Measurements from ENCODE around the gene FUBP1. TPM values are rescaled to one million over a fixed set of nuclear protein-coding genes. Genes with fewer than 3 reads are reported as not detected.

The FUBP1 gene
- total and polyA plus RNA-seq, 2 of the 13 experiments (the other 11 are each of a cell fraction or from before 2014, with no cell fraction given): 98.1 to 166 TPM

DNA sequence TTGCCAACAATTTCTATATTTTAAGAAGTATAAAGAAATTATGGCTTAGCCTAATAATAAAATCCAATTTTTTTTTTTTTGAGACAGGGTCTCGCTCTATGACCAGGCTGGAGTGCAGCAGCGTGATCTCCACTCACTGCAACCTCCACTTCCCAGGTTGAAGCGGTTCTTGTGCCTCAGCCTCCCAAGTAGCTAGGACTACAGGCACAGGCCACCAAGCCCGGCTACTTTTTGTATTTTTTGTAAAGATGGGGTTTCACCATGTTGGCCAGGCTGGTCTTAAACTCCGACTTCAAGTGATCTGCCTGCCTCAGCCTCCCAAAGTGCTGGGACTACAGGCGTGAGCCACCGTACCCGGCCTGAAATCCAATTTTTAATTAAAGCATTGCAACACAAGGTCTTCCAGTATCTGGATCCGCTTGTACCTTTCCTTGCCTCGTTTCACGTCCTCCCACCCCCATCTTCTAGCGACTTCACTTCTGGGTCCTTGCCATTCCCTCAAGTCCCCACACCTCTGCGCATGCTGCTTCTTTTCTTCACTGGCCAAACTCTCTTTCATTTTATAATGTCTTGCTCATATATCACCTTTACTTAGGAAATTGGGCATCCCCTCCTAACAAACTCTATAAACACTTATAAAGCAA, 2.3 kb downstream of the FUBP1 start:
- Histone ChIP-seq H4K20me1 (ENCODE audit: insufficient read depth, low read length) (peaks cover 66% of the 10 kb centered on the region), H3K9me3 (ENCODE audit: low read length) (no peaks in the 10 kb centered on the region), H3K4me3 (replicated peaks in 1 of 3; ENCODE audit: insufficient read depth in 1 of 3, low read depth in 2 of 3, low read length in 3 of 3) (peak overlapping the region; percentile 79 to 100 (median 90)), H3K4me2 (ENCODE audit: low read depth, low read length) (peak overlapping the region; percentile 90), H3K4me1 (ENCODE audit: insufficient read depth, low read length) (peaks cover 58% of the 10 kb centered on the region), H3K27me3 (ENCODE audit: control insufficient read depth in 1 of 2, insufficient read depth in 2 of 2, low read length in 2 of 2) (no peaks in the 10 kb centered on the region; a peak in 1 of 5 replicates), H3K9ac (ENCODE audit: insufficient read depth, low read depth, low read length) (peak overlapping the region; percentile 100), H3K36me3 (replicated peaks in 1 of 2; ENCODE audit: control insufficient read depth in 1 of 2, insufficient read depth in 2 of 2, low read length in 2 of 2) (peaks cover 4 to 10% of the 10 kb centered on the region in 2 experiments), H2AFZ (ENCODE audit: low read length) (no peak overlapping the region), H3K79me2 (ENCODE audit: insufficient read depth, low read length) (peaks cover 93% of the 10 kb centered on the region), H3K27ac (ENCODE audit: extremely low read length, insufficient read depth, low read length) (peak overlapping the region; percentile 99)
- no peak for DNase-seq (ENCODE audit: low spot score)
- intact Hi-C loops (cut with micrococcal nuclease; ENCODE audit: unreplicated experiment): no loop called here
- TF ChIP-seq PAF1 (CRISPR knock-in tag; IDR thresholded peaks at IDR 0.05): no peak
- TF ChIP-seq ZEB1 (IDR thresholded peaks at IDR 0.05; ENCODE audit: insufficient replicate concordance, low read depth): no peak
- no peak for TF ChIP-seq HNRNPLL (IDR thresholded peaks at IDR 0.05; ENCODE audit: low read depth, low read length, poor library complexity, severe bottlenecking)
- peak; percentile 29; the same call in 1 of the 2 replicates for TF ChIP-seq TOPORS (CRISPR knock-in tag; IDR thresholded peaks at IDR 0.05)
- TF ChIP-seq ZNF841 (CRISPR knock-in tag; IDR thresholded peaks at IDR 0.05; ENCODE audit: borderline replicate concordance): no peak
- TF ChIP-seq NCOR1 (IDR thresholded peaks at IDR 0.05; ENCODE audit: borderline replicate concordance, low read length): no peak
- TF ChIP-seq KAT7 (CRISPR knock-in tag; IDR thresholded peaks at IDR 0.05; ENCODE audit: borderline replicate concordance): peak; percentile 67; the same call in 1 of the 2 replicates
- TF ChIP-seq, protein P1, sequence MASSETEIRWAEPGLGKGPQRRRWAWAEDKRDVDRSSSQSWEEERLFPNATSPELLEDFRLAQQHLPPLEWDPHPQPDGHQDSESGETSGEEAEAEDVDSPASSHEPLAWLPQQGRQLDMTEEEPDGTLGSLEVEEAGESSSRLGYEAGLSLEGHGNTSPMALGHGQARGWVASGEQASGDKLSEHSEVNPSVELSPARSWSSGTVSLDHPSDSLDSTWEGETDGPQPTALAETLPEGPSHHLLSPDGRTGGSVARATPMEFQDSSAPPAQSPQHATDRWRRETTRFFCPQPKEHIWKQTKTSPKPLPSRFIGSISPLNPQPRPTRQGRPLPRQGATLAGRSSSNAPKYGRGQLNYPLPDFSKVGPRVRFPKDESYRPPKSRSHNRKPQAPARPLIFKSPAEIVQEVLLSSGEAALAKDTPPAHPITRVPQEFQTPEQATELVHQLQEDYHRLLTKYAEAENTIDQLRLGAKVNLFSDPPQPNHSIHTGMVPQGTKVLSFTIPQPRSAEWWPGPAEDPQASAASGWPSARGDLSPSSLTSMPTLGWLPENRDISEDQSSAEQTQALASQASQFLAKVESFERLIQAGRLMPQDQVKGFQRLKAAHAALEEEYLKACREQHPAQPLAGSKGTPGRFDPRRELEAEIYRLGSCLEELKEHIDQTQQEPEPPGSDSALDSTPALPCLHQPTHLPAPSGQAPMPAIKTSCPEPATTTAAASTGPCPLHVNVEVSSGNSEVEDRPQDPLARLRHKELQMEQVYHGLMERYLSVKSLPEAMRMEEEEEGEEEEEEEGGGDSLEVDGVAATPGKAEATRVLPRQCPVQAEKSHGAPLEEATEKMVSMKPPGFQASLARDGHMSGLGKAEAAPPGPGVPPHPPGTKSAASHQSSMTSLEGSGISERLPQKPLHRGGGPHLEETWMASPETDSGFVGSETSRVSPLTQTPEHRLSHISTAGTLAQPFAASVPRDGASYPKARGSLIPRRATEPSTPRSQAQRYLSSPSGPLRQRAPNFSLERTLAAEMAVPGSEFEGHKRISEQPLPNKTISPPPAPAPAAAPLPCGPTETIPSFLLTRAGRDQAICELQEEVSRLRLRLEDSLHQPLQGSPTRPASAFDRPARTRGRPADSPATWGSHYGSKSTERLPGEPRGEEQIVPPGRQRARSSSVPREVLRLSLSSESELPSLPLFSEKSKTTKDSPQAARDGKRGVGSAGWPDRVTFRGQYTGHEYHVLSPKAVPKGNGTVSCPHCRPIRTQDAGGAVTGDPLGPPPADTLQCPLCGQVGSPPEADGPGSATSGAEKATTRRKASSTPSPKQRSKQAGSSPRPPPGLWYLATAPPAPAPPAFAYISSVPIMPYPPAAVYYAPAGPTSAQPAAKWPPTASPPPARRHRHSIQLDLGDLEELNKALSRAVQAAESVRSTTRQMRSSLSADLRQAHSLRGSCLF (CRISPR knock-in tag; IDR thresholded peaks at IDR 0.05; ENCODE audit: borderline replicate concordance): no peak
- no peak for TF ChIP-seq ZNF772 (CRISPR knock-in tag; IDR thresholded peaks at IDR 0.05)
- no peak for TF ChIP-seq HNF4A (CRISPR knock-in tag; IDR thresholded peaks at IDR 0.05)
- TF ChIP-seq TEAD3 (CRISPR knock-in tag; optimal IDR thresholded peaks at IDR 0.05; ENCODE audit: borderline replicate concordance): no peak
- TF ChIP-seq MEIS1 (CRISPR knock-in tag; IDR thresholded peaks at IDR 0.05; ENCODE audit: borderline replicate concordance): no peak
- peak; percentile 47 for TF ChIP-seq RBM22 (optimal IDR thresholded peaks at IDR 0.05; ENCODE audit: low read length)
- no peak for ATAC-seq
- BruUV-seq (replicated peaks): no TSS peak
- CTCF ChIA-PET (ENCODE audit: low intra/inter-chr PET ratio, low total read pairs): interaction anchor here (1.7 kb wide), 1 partner anchor 138 kb away, joined by 7 read pairs; no protein-coding TSS in a partner anchor
- 30% methylated on average over 13 of the region's 13 CpGs for WGBS (ENCODE audit: low lambda C conversion rate)
- POLR2A ChIA-PET: interaction anchor here (0.6 to 2.6 kb wide), 3 partner anchors 28 to 68 kb away, joined by 4 to 14 read pairs (median 4); partner anchors contain the start of gene DNAJB4
- in situ Hi-C loops (cut with HindIII; ENCODE audit: extremely low pct_ligation_motif_present, low pct_unique_long_range_greater_than_20kb): loop anchor here (10.0 kb wide), 1 partner anchor 138 kb away; no protein-coding TSS in a partner anchor
- no peak for FAIRE-seq
